Activated CD8-positive, alpha-beta memory T cell treated with anti-CD3 and anti-CD28 coated beads for 1 hour (primary cell): Measurements from ENCODE around the gene PPP1R9B.

Source experiments
- DNase-seq, 2 donors: peaks; one replicate each; pipeline ENCODE4 v3.0.0-alpha.2; 2020; ENCODE audit warnings: low read depth in 1 of 2; ENCODE audit errors: extremely low read depth in 1 of 2

Gene PPP1R9B

GRCh38 chr17:50144845-50145531 lies 5.5 kb downstream of the PPP1R9B start:
- DNase-seq: no peak

GRCh38 chr17:50144355-50144754 lies 6.1 kb downstream of the PPP1R9B start:
- DNase-seq: no peak

GRCh38 chr17:50143461-50144176 lies 6.9 kb downstream of the PPP1R9B start:
- no peak for DNase-seq

- DNase-seq: no peak
Observed at GRCh38 chr17:50141745-50142110, 8.7 kb downstream of the PPP1R9B start.

GRCh38 chr17:50141026-50141744 lies 9.3 kb downstream of the PPP1R9B start:
- DNase-seq: no peak

- DNase-seq: peak; percentile 63 to 69
Observed at GRCh38 chr17:50139950-50140885, 10.3 kb downstream of the PPP1R9B start.

- DNase-seq: no peak
Observed at GRCh38 chr17:50139185-50139783, 11.2 kb downstream of the PPP1R9B start.

- DNase-seq: no peak
Observed at GRCh38 chr17:50137042-50137441, 13.4 kb downstream of the PPP1R9B start.

- no peak for DNase-seq
Observed at GRCh38 chr17:50136096-50136687, 14.3 kb downstream of the PPP1R9B start.

- DNase-seq: no peak
Observed at GRCh38 chr17:50135316-50136095, 15.0 kb downstream of the PPP1R9B start.

- no peak for DNase-seq
Observed at GRCh38 chr17:50134206-50135110, 16.0 kb downstream of the PPP1R9B start.

- no peak for DNase-seq
Observed at GRCh38 chr17:50133769-50134099, 16.7 kb downstream of the PPP1R9B start.

GRCh38 chr17:50133028-50133768 lies 17.3 kb downstream of the PPP1R9B start:
- DNase-seq: no peak

- no peak for DNase-seq
Observed at GRCh38 chr17:50132104-50132794, 18.2 kb downstream of the PPP1R9B start.

GRCh38 chr17:50130559-50131305 lies 19.7 kb downstream of the PPP1R9B start:
- no peak for DNase-seq
